SK-N-MC (cell line): ENCODE data around the gene TMEM39B.

Experiments used
- EZH2 ChIP-seq: fragments of 200-600 bp; sonication (generic); IDR thresholded peaks from one replicate; pipeline ENCODE4 v1.6.1; 2017; ENCODE audit warnings: antibody characterized with exemption
- FOXP2 ChIP-seq: optimal IDR thresholded peaks from 2 replicates; pipeline ENCODE3; 2011; ENCODE audit warnings: mild to moderate bottlenecking, moderate library complexity; ENCODE audit not compliant: insufficient read depth; ENCODE audit errors: extremely low read length, control extremely low read depth
- POLR2AphosphoS5 ChIP-seq: IDR thresholded peaks from 2 replicates; pipeline ENCODE4 v1.6.1; 2012; ENCODE audit warnings: mild to moderate bottlenecking, low read depth, low read length, borderline replicate concordance

GRCh38 chr1:32112806-32113375, 40.2 kb downstream of the TMEM39B start:
- TF ChIP-seq POLR2AphosphoS5: no peak
- TF ChIP-seq EZH2: no peak
- no peak for TF ChIP-seq FOXP2
